Measurements from ENCODE around the gene BNIP1.

The BNIP1 gene

DNA sequence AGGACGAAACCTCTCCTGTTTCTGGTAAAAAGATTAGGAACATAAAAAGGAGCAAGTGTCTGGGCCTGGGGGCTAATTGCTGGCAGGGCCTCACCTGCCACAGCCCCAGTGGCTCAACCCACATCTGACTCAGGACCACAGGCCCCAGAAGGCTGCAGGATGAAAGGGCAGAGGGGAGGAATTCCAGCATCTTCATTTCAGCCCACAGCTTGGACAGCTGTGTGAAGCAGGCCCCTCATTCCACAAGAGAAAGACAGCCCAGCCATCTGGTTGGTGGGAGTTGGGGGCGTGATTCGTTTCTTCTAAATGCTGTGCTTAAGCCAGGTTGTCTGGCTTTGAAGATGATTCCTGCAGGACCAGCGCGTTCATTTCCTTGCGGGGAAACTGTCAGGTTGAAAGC lies 61.6 kb downstream of the BNIP1 start:
- WGBS, 2 experiments, result 86 to 88% methylated on average over 6 of the region's 6 CpGs

GRCh38 chr5:173208296-173208695 lies 64.0 kb downstream of the BNIP1 start:
- Histone ChIP-seq H3K36me3 (ENCODE audit: control insufficient read depth, insufficient read depth, low read length) (no peaks in the 10 kb centered on the region), H3K27ac (ENCODE audit: insufficient read depth, low read depth, low read length, poor library complexity, severe bottlenecking) (no peak overlapping the region), H3K9me3 (ENCODE audit: control insufficient read depth, low read length) (no peaks in the 10 kb centered on the region), H3K4me3 (ENCODE audit: insufficient read depth, low read depth, low read length) (no peak overlapping the region), H3K27me3 (ENCODE audit: control insufficient read depth, insufficient read depth, low read length, poor library complexity, severe bottlenecking) (no peaks in the 10 kb centered on the region), H3K4me1 (ENCODE audit: control insufficient read depth, insufficient read depth, low read length) (no peaks in the 10 kb centered on the region)
- WGBS, 2 experiments, result 90 to 92% methylated on average over 7 of the region's 7 CpGs

More for the DNA sequence above, 61.6 kb downstream of the BNIP1 start:
- Histone ChIP-seq H3K27me3 (ENCODE audit: control insufficient read depth, insufficient read depth, low read length, poor library complexity, severe bottlenecking) (peaks cover 7% of the 10 kb centered on the region), H3K27ac (ENCODE audit: insufficient read depth, low read depth, low read length, poor library complexity, severe bottlenecking) (no peak overlapping the region), H3K4me3 (ENCODE audit: insufficient read depth, low read depth, low read length) (no peak overlapping the region), H3K36me3 (ENCODE audit: control insufficient read depth, insufficient read depth, low read length) (no peaks in the 10 kb centered on the region), H3K9me3 (ENCODE audit: control insufficient read depth, low read length) (no peaks in the 10 kb centered on the region), H3K4me1 (ENCODE audit: control insufficient read depth, insufficient read depth, low read length) (no peaks in the 10 kb centered on the region)

GRCh38 chr5:173210877-173211276 lies 66.5 kb downstream of the BNIP1 start:
- H3K4me1 ChIP-seq (ENCODE audit: control insufficient read depth, insufficient read depth, low read length), result no peaks in the 10 kb centered on the region
- no peaks in the 10 kb centered on the region for H3K9me3 ChIP-seq (ENCODE audit: control insufficient read depth, low read length)
- H3K27me3 ChIP-seq (ENCODE audit: control insufficient read depth, insufficient read depth, low read length, poor library complexity, severe bottlenecking), result no peaks in the 10 kb centered on the region
- H3K27ac ChIP-seq (ENCODE audit: insufficient read depth, low read depth, low read length, poor library complexity, severe bottlenecking), result no peak overlapping the region
- 92 to 97% methylated on average over 8 of the region's 8 CpGs for WGBS, 2 experiments
- H3K36me3 ChIP-seq (ENCODE audit: control insufficient read depth, insufficient read depth, low read length), result no peaks in the 10 kb centered on the region
- H3K4me3 ChIP-seq (ENCODE audit: insufficient read depth, low read depth, low read length), result no peak overlapping the region

DNA sequence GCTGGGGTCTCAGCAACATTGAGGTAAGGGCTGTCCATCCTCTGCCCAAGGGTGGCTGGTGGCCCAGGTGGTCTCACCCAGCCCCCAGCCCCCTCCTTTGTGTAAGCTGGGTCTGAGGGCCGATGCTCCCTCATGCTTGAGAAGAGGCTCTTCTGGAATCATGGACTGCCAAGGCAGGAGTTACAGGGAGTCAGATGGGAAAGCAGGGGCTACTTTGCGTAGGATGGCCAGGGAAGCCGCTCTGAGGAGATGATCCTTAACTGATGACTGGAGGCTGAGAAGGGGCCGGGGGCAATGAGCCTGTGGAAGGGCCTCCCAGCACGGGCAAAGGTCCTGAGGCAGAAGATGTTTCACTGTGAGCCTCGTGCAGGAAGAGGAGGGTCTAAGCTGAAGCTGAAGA lies 67.0 kb downstream of the BNIP1 start:
- H3K4me3 ChIP-seq (ENCODE audit: insufficient read depth, low read depth, low read length), result no peak overlapping the region
- no peaks in the 10 kb centered on the region for H3K9me3 ChIP-seq (ENCODE audit: control insufficient read depth, low read length)
- H3K27ac ChIP-seq (ENCODE audit: insufficient read depth, low read depth, low read length, poor library complexity, severe bottlenecking), result no peak overlapping the region
- WGBS, 2 experiments, result 90% methylated on average over 6 of the region's 6 CpGs
- H3K4me1 ChIP-seq (ENCODE audit: control insufficient read depth, insufficient read depth, low read length), result no peaks in the 10 kb centered on the region
- H3K27me3 ChIP-seq (ENCODE audit: control insufficient read depth, insufficient read depth, low read length, poor library complexity, severe bottlenecking), result no peaks in the 10 kb centered on the region
- no peaks in the 10 kb centered on the region for H3K36me3 ChIP-seq (ENCODE audit: control insufficient read depth, insufficient read depth, low read length)

- no peak overlapping the region for H3K4me3 ChIP-seq (ENCODE audit: insufficient read depth, low read depth, low read length)
- 94 to 95% methylated on average over 49 of the region's 49 CpGs for WGBS, 2 experiments
These were observed 69.1 kb downstream of the BNIP1 start for GRCh38 chr5:173213236-173213933.

More at GRCh38 chr5:173213236-173213933, 69.1 kb downstream of the BNIP1 start:
- no peak overlapping the region for H3K27ac ChIP-seq (ENCODE audit: insufficient read depth, low read depth, low read length, poor library complexity, severe bottlenecking)
- H3K36me3 ChIP-seq (ENCODE audit: control insufficient read depth, insufficient read depth, low read length), result no peaks in the 10 kb centered on the region
- no peaks in the 10 kb centered on the region for H3K4me1 ChIP-seq (ENCODE audit: control insufficient read depth, insufficient read depth, low read length)
- H3K9me3 ChIP-seq (ENCODE audit: control insufficient read depth, low read length), result no peaks in the 10 kb centered on the region
- no peaks in the 10 kb centered on the region for H3K27me3 ChIP-seq (ENCODE audit: control insufficient read depth, insufficient read depth, low read length, poor library complexity, severe bottlenecking)
